Uterus (tissue), 2 donors: Measurements from ENCODE around the gene CCL4L2.
"Not testable (repeated sequence)": the region's sequence is repeated elsewhere in the genome, so short reads cannot be mapped to it uniquely, and the experiment has no call there.

ENCODE experiments used
- POLR2A ChIP-seq, 2 donors: fragments of 450-650 bp; IDR thresholded peaks; one replicate each; pipeline ENCODE4 v1.6.1; 2016; ENCODE audit warnings: antibody characterized with exemption in 2 of 2, mild to moderate bottlenecking in 1 of 2, moderate library complexity in 1 of 2
- TF ChIP-seq, protein P1 (sequence below), 4 experiments: fragments of 200-600 bp in 2 of 4; fragments of 450-650 bp in 2 of 4; sonication (generic) in 2 of 4; IDR thresholded peaks; one replicate each; pipeline ENCODE4 v1.5.1; 2016 to 2019; ENCODE audit warnings: antibody characterized with exemption in 4 of 4, mild to moderate bottlenecking in 2 of 4, moderate library complexity in 1 of 4

DNA sequence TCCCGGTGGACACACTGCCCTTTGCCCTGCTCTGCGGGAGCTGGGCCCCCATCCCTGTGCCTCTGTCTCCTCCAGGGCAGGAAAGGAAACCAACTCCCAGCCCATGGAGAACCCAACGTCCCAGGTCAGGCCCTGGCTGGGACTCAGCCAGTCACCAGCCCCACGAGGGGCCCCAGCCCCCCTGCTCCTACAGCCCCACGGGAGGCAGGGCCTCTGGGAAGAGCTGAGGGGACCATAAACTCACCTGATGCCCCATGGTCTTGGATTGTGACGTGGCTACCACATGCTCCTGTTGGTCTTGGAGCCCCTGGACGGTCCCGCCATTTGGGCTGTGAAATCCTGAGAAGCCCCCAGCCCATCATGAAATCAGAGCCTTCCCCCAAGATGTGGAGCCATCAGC, 42.0 kb upstream of the CCL4L2 start:
- TF ChIP-seq, protein P1, sequence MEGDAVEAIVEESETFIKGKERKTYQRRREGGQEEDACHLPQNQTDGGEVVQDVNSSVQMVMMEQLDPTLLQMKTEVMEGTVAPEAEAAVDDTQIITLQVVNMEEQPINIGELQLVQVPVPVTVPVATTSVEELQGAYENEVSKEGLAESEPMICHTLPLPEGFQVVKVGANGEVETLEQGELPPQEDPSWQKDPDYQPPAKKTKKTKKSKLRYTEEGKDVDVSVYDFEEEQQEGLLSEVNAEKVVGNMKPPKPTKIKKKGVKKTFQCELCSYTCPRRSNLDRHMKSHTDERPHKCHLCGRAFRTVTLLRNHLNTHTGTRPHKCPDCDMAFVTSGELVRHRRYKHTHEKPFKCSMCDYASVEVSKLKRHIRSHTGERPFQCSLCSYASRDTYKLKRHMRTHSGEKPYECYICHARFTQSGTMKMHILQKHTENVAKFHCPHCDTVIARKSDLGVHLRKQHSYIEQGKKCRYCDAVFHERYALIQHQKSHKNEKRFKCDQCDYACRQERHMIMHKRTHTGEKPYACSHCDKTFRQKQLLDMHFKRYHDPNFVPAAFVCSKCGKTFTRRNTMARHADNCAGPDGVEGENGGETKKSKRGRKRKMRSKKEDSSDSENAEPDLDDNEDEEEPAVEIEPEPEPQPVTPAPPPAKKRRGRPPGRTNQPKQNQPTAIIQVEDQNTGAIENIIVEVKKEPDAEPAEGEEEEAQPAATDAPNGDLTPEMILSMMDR (IDR thresholded peaks at IDR 0.05) = not testable (repeated sequence)
- not testable (repeated sequence) for TF ChIP-seq POLR2A (IDR thresholded peaks at IDR 0.05)
